Panc1 (cell line): ENCODE data around the gene GNAS. TPM values are rescaled to one million over a fixed set of nuclear protein-coding genes. Genes with fewer than 3 reads are reported as not detected.

ENCODE experiments used
- ATAC-seq: fragments of 200-7000 bp; cut with Tn5 transposase; 2 replicates; pipeline ENCODE4 v1.9.1; 2020; ENCODE audit warnings: mild to moderate bottlenecking, moderate library complexity
- BruUV-seq: library from RNA; stranded (reverse); fragments of 400-500 nt; replicated peaks from 2 replicates; lab custom pipeline; 2021; lab: Mats Ljungman, UMichigan
- CTCF ChIA-PET: fragments of 300-600 bp; sonication (Branson Sonifier 250); formaldehyde crosslinking; loops from one replicate; lab custom pipeline; 2022; ENCODE audit warnings: antibody characterized with exemption; lab: Charles Lee
- POLR2A ChIA-PET: fragments of 300-600 bp; sonication (Branson Sonifier 250); formaldehyde crosslinking; loops from one replicate; lab custom pipeline; 2022; ENCODE audit warnings: antibody characterized with exemption; lab: Charles Lee
- DNase-seq: peaks from one replicate; pipeline ENCODE4 v3.0.0-alpha.2; 2010; ENCODE audit warnings: low read depth, low spot score
- H3K27ac ChIP-seq: 2 replicates; pipeline ENCODE4 v1.5.1; 2011; ENCODE audit warnings: mild to moderate bottlenecking, low read length, inconsistent platforms
- H3K27me3 ChIP-seq: fragments of 200-500 bp; sonication (Bioruptor generic); 2 replicates; pipeline ENCODE4 v1.6.0; 2014; ENCODE audit warnings: low read length, inconsistent platforms; ENCODE audit not compliant: control insufficient read depth, insufficient read depth
- H3K36me3 ChIP-seq: fragments of 200-500 bp; sonication (Bioruptor generic); 2 replicates; pipeline ENCODE4 v1.5.1; 2014; ENCODE audit warnings: inconsistent platforms, mild to moderate bottlenecking, low read length, moderate library complexity; ENCODE audit not compliant: control insufficient read depth, insufficient read depth
- H3K4me1 ChIP-seq: 2 replicates; pipeline ENCODE4 v1.5.1; 2011; ENCODE audit warnings: inconsistent platforms, mild to moderate bottlenecking, low read length, moderate library complexity; ENCODE audit not compliant: control insufficient read depth, insufficient read depth
- H3K4me3 ChIP-seq, 2 experiments: 2 replicates each; pipeline ENCODE4 v1.5.1; 2011 to 2012; ENCODE audit warnings: low read depth in 2 of 2, low read length in 2 of 2, mild to moderate bottlenecking in 2 of 2, inconsistent platforms in 1 of 2, moderate library complexity in 1 of 2
- H3K9me3 ChIP-seq: fragments of 200-500 bp; sonication (Bioruptor generic); 2 replicates; pipeline ENCODE4 v1.5.1; 2014; ENCODE audit warnings: low read depth, mild to moderate bottlenecking, inconsistent platforms, low read length, moderate library complexity; ENCODE audit not compliant: control insufficient read depth, insufficient read depth
- CTCF ChIP-seq: fragments of 450-650 bp; IDR thresholded peaks from 2 replicates; pipeline ENCODE4 v1.5.1; 2017; ENCODE audit warnings: mild to moderate bottlenecking
- POLR2AphosphoS5 ChIP-seq: IDR thresholded peaks from 2 replicates; pipeline ENCODE4 v1.6.1; 2012; ENCODE audit warnings: mild to moderate bottlenecking, low read depth, low read length, moderate library complexity
- REST ChIP-seq, 2 experiments: IDR thresholded peaks; 2 replicates each; pipeline ENCODE4 v1.6.1; 2011 to 2012; ENCODE audit warnings: low read depth in 2 of 2, control low read depth in 1 of 2, low read length in 1 of 2, mild to moderate bottlenecking in 1 of 2, moderate library complexity in 1 of 2; ENCODE audit not compliant: insufficient read depth in 1 of 2
- SIN3A ChIP-seq: IDR thresholded peaks from 2 replicates; pipeline ENCODE4 v1.6.1; 2012; ENCODE audit warnings: low read depth, mild to moderate bottlenecking, low read length, moderate library complexity, borderline replicate concordance; ENCODE audit not compliant: insufficient read depth
- TCF7L2 ChIP-seq: IDR thresholded peaks from 2 replicates; pipeline ENCODE4 v1.6.1; 2011; ENCODE audit warnings: mild to moderate bottlenecking, low read depth, low read length, inconsistent platforms
- in situ Hi-C: cut with HindIII; loops from 2 replicates; pipeline ENCODE4 v1.10.0; 2016; ENCODE audit warnings: low sequenced_read_pairs, low pct_unique_long_range_greater_than_20kb
- intact Hi-C: fragments of 100-400 bp; cut with micrococcal nuclease; formaldehyde crosslinking; loops from one replicate; pipeline ENCODE4 v1.10.0; 2022; ENCODE audit not compliant: unreplicated experiment
- total RNA-seq: library from RNA; stranded (reverse); gene quantifications from one replicate; pipeline ENCODE4 v1.2.1, GENCODE V29; 2021; ENCODE audit not compliant: unreplicated experiment

GNAS gene
- total RNA-seq, 1 experiment from 2014 or later = 756 TPM

- Histone ChIP-seq H3K36me3 (peaks cover 44% of the 10 kb centered on the region), H3K9me3 (no peaks in the 10 kb centered on the region), H3K27ac (no peak overlapping the region), H3K4me3 (no peak overlapping the region), H3K4me1 (no peaks in the 10 kb centered on the region; the same call in 1 of the 2 replicates), H3K27me3 (no peaks in the 10 kb centered on the region)
- in situ Hi-C loops = no loop called here
- ChIA-PET POLR2A (no interaction called here), CTCF (no interaction called here)
- DNase-seq (no peak), ATAC-seq (no peak)
- TF ChIP-seq POLR2AphosphoS5 = no peak
- TF ChIP-seq TCF7L2 = no peak
- no peak for TF ChIP-seq CTCF
- no peak for TF ChIP-seq SIN3A
- TF ChIP-seq REST (IDR thresholded peaks at IDR 0.05; ENCODE audit: insufficient read depth in 1 of 2, low read depth in 2 of 2, low read length in 1 of 2) = no peak; a peak in 1 of 4 replicates
- intact Hi-C loops = no loop called here
- BruUV-seq = no TSS peak
Observed at GRCh38 chr20:58910473-58910872, 58.0 kb downstream of the GNAS start.

- DNase-seq = no peak
- Histone ChIP-seq H3K27me3 (no peaks in the 10 kb centered on the region), H3K9me3 (no peaks in the 10 kb centered on the region), H3K27ac (no peak overlapping the region), H3K36me3 (peaks cover 36% of the 10 kb centered on the region), H3K4me1 (no peaks in the 10 kb centered on the region; the same call in 1 of the 2 replicates), H3K4me3 (no peak overlapping the region)
- in situ Hi-C loops (no loop called here), intact Hi-C loops (no loop called here)
- BruUV-seq = no TSS peak
- no peak for TF ChIP-seq POLR2AphosphoS5
- TF ChIP-seq CTCF = no peak
- no peak for TF ChIP-seq SIN3A
- TF ChIP-seq REST (IDR thresholded peaks at IDR 0.05; ENCODE audit: insufficient read depth in 1 of 2, low read depth in 2 of 2, low read length in 1 of 2) = no peak
- no peak for TF ChIP-seq TCF7L2
- POLR2A ChIA-PET = no interaction called here
- CTCF ChIA-PET = no interaction called here
- ATAC-seq = no peak
Observed at GRCh38 chr20:58911309-58911708, 58.8 kb downstream of the GNAS start.
